H1 (cell line): ENCODE data around the gene EPHB6.

Experiments used
- BCL11A ChIP-seq, 2 experiments: IDR thresholded peaks; one replicate each; pipeline ENCODE4 v1.6.1; 2011; ENCODE audit warnings: low read depth in 2 of 2, low read length in 2 of 2, mild to moderate bottlenecking in 2 of 2
- CHD2 ChIP-seq: IDR thresholded peaks from 2 replicates; pipeline ENCODE4 v1.6.1; 2012; ENCODE audit warnings: low read length, improper control_type of control experiment
- CTCF ChIP-seq, 3 experiments: IDR thresholded peaks; 1 replicate in 2 of 3; 2 replicates in 1 of 3; pipeline versions ENCODE4 v1.5.1 to v1.6.1; 2011; ENCODE audit warnings: low read length in 3 of 3, mild to moderate bottlenecking in 3 of 3, inconsistent platforms in 2 of 3, low read depth in 1 of 3, moderate library complexity in 1 of 3; ENCODE audit not compliant: insufficient read depth in 1 of 3; ENCODE audit errors: control extremely low read depth in 1 of 3
- EGR1 ChIP-seq: IDR thresholded peaks from 2 replicates; pipeline ENCODE4 v1.6.1; 2011; ENCODE audit warnings: low read depth, low read length, borderline replicate concordance
- EZH2 ChIP-seq: fragments of 200-600 bp; sonication (generic); IDR thresholded peaks from 2 replicates; pipeline ENCODE4 v1.7.1; 2012; ENCODE audit warnings: low read depth, mild to moderate bottlenecking, moderate library complexity, low read length, inconsistent platforms; ENCODE audit not compliant: severe bottlenecking
- FOSL1 ChIP-seq: IDR thresholded peaks from 2 replicates; pipeline ENCODE4 v1.6.1; 2011; ENCODE audit warnings: mild to moderate bottlenecking, low read depth, low read length, moderate library complexity; ENCODE audit not compliant: insufficient read depth
- HDAC2 ChIP-seq, 2 experiments: fragments of 300-600 bp in 1 of 2; sonication (generic) in 1 of 2; IDR thresholded peaks; 2 replicates each; pipeline ENCODE4 v1.6.1; 2011 to 2012; ENCODE audit warnings: low read depth in 2 of 2, low read length in 2 of 2, mild to moderate bottlenecking in 2 of 2, moderate library complexity in 2 of 2, borderline replicate concordance in 1 of 2, inconsistent platforms in 1 of 2
- JUND ChIP-seq: IDR thresholded peaks from 2 replicates; pipeline ENCODE4 v1.6.1; 2011; ENCODE audit warnings: mild to moderate bottlenecking, improper control_type of control experiment, low read length
- POLR2A ChIP-seq, 2 experiments: IDR thresholded peaks; 1 replicate in 1 of 2; 2 replicates in 1 of 2; pipeline ENCODE4 v1.6.1; 2011; ENCODE audit warnings: low read depth in 2 of 2, low read length in 2 of 2, mild to moderate bottlenecking in 2 of 2; ENCODE audit errors: control extremely low read depth in 1 of 2
- RAD21 ChIP-seq, 2 experiments: IDR thresholded peaks in 1 of 2; conservative IDR thresholded peaks in 1 of 2; 2 replicates each; pipeline ENCODE4 v1.6.1; 2011; ENCODE audit warnings: low read depth in 2 of 2, low read length in 2 of 2, improper control_type of control experiment in 1 of 2, inconsistent platforms in 1 of 2, mild to moderate bottlenecking in 1 of 2, moderate library complexity in 1 of 2
- RNF2 ChIP-seq: fragments of 200-900, 300-1000 bp; sonication (generic); IDR thresholded peaks from 2 replicates; pipeline ENCODE4 v1.7.1; 2016; ENCODE audit warnings: borderline replicate concordance, low read depth, mild to moderate bottlenecking, antibody characterized with exemption, low read length; ENCODE audit not compliant: poor library complexity, severe bottlenecking; ENCODE audit errors: missing control alignments
- TAF1 ChIP-seq: IDR thresholded peaks from 2 replicates; pipeline ENCODE4 v1.6.1; 2011; ENCODE audit warnings: mild to moderate bottlenecking, low read depth, low read length
- ZNF274 ChIP-seq: IDR thresholded peaks from 2 replicates; pipeline ENCODE4 v1.7.0; 2012; ENCODE audit warnings: low read length, borderline replicate concordance; ENCODE audit errors: extremely low read depth

GRCh38 chr7:142833174-142834048, 21.5 kb upstream of the EPHB6 start:
- TF ChIP-seq FOSL1, result no peak
- TF ChIP-seq JUND, result no peak
- TF ChIP-seq POLR2A (IDR thresholded peaks at IDR 0.05; ENCODE audit: control extremely low read depth in 1 of 2, low read depth in 2 of 2, low read length in 2 of 2), result no peak
- TF ChIP-seq EZH2, result no peak
- TF ChIP-seq RNF2, result no peak
- TF ChIP-seq CTCF (IDR thresholded peaks at IDR 0.05; ENCODE audit: control extremely low read depth in 1 of 3, insufficient read depth in 1 of 3, low read depth in 1 of 3, low read length in 3 of 3), result no peak
- TF ChIP-seq RAD21 (IDR thresholded peaks at IDR 0.05 in 1 of 2, conservative IDR thresholded peaks at IDR 0.05 in 1 of 2; ENCODE audit: low read depth in 2 of 2, low read length in 2 of 2), result no peak
- no peak for TF ChIP-seq CHD2
- no peak for TF ChIP-seq EGR1
- TF ChIP-seq HDAC2 (IDR thresholded peaks at IDR 0.05; ENCODE audit: borderline replicate concordance in 1 of 2, low read depth in 2 of 2, low read length in 2 of 2), result no peak
- no peak for TF ChIP-seq TAF1
- TF ChIP-seq BCL11A (IDR thresholded peaks at IDR 0.05; ENCODE audit: low read depth in 2 of 2, low read length in 2 of 2), result no peak
- no peak for TF ChIP-seq ZNF274
